HG02885 (cell line): ENCODE measurements around the gene CDKN2AIP.

Experiments
- ATAC-seq: cut with Tn5 transposase; IDR thresholded peaks from one replicate; pipeline ENCODE4 v1.9.1; 2021; ENCODE audit warnings: mild to moderate bottlenecking; ENCODE audit not compliant: unreplicated experiment, poor library complexity

Gene CDKN2AIP

DNA sequence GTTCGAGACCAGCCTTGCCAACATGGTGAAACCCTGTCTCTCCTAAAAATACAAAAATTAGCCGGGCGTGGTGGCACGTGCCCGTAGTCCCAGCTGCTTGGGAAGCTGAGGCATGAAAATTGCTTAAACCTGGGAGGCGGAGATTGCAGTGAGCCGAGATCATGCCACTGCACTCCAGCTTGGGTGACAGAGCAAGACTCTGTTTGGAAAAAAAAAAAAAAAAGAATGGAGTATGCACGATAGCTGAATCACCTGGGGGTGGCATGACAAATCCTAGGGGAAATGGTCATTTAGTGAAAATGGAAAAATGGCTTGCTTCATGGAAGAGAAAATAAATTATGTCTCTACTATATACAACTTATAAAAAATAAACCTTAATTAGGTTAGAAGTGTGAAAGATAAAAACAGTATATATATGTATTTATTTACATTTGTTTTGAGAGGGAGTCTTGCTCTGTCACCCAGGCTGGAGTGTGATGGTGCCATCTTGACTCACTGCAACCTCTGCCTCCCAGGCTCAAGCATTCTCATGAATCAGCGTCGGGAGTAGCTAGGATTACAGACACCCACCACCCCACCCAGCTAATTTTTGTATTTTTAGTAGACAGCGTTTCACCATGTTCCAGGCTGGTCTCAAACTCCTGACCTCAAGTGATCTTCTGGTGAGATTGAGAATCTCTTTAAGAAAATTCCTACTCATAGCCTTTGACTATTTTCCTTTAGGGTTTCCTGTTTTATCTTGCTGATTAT, 41.1 kb downstream of the CDKN2AIP start:
- ATAC-seq = no peak

- no peak for ATAC-seq
These were observed 48.4 kb downstream of the CDKN2AIP start for GRCh38 chr4:183492791-183493222.

GRCh38 chr4:183493246-183493645, 48.8 kb downstream of the CDKN2AIP start:
- no peak for ATAC-seq

- ATAC-seq = no peak
These were observed 50.7 kb downstream of the CDKN2AIP start for GRCh38 chr4:183495184-183495583.
